Epithelial cell of esophagus (primary cell): Measurements from ENCODE around the gene STRIP2.
"Not testable (repeated sequence)": the region's sequence is repeated elsewhere in the genome, so short reads cannot be mapped to it uniquely, and the experiment has no call there.

ENCODE experiments used
- DNase-seq: peaks from one replicate; pipeline ENCODE4 v3.0.0; 2010; ENCODE audit warnings: low read depth
- H3K4me3 ChIP-seq: 2 replicates; pipeline ENCODE4 v1.5.1; 2011; ENCODE audit warnings: mild to moderate bottlenecking, low read length, control low read depth
- CTCF ChIP-seq: IDR thresholded peaks from 2 replicates; pipeline ENCODE4 v1.5.1; 2011; ENCODE audit warnings: low read depth, mild to moderate bottlenecking, low read length, control low read depth, inconsistent platforms; ENCODE audit not compliant: insufficient read depth; ENCODE audit errors: missing control alignments

The STRIP2 gene

DNA sequence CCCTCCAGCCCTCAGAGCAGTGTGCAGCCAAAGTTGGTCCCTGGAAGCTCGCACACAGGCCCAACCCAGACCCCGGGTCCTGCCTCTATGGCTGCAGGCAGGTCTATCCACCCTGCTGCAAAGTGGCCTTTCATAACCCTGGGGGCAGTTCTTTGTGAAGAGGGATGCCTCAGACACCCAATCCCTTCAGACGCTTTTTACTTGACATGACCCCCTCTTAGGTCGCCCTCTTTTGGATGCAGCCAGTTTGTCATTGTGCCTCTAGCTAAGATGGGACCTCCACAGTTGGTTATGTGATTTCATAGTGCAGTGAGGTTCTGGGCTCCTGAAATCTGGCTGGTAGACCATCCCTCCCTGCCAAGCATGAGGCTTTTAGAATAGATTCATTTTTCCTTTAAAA is 95.4 kb downstream of the STRIP2 start:
- TF ChIP-seq CTCF, result no peak
- no peak overlapping the region for H3K4me3 ChIP-seq
- no peak for DNase-seq

DNA sequence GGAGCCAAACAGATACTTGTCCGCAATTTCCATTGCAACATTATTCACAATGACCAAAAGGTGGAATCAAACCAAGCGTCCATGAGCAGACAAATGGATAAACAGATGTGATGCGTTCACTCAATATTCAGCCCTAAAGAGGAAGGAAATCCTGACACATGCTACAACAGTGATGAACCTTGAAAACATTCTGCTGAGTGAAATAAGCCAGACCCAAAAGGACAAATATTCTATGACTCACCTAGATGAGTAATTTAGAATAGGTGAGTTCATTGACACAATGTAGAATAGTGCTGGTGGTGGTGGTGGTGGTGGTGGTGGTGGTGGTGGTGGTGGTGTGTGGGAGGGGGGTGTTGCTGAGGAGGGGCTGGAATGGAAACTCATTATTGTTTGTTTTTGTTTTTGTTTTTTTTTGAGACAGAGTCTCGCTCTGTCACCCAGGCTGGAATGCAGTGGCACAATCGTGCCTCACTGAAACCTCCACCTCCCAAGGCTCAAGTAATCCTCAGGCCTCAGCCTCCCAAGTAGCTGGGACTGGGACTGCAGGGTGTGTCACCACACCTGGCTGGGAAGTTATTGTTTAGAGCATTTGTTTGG is 96.7 kb downstream of the STRIP2 start:
- no peak overlapping the region for H3K4me3 ChIP-seq
- DNase-seq, result peak; percentile 95
- TF ChIP-seq CTCF, result no peak

GRCh38 chr7:129531721-129532120 is 97.5 kb downstream of the STRIP2 start:
- no peak overlapping the region for H3K4me3 ChIP-seq
- no peak for DNase-seq
- no peak for TF ChIP-seq CTCF

- H3K4me3 ChIP-seq, result no peak overlapping the region
- DNase-seq, result no peak
- no peak for TF ChIP-seq CTCF
Measured at GRCh38 chr7:129532375-129532774, 98.1 kb downstream of the STRIP2 start.

DNA sequence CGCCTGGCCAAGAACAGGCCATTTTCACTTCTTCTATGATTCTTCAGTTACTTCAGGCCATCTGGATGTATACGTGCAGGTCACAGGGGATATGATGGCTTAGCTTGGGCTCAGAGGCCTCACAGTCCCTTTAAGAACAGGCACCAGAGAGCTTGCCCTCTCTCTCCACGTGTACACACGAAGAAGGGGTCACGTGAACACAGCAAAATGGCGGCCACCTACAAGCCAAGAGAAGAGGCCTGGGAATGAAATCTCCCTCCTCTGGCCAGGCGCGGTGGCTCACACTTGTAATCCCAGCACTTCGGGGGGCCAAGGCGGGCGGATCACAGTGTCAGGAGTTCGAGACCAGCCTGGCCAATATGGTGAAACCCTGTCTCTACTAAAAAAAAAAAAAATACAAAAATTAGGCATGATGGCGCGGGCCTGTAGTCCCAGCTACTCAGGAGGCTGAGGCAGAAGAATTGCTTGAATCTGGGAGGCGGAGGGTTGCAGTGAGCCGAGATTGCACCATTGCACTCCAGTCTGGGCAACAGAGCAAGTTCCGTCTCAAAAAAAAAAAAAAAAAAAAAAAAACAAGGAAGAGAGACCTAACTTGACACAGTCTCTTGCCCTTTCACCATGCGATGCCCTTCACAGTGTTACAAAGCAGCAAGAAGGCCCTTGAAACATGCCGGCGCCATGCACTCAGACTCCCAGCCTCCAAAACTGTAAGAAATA is 100.5 kb downstream of the STRIP2 start:
- not testable (repeated sequence) for H3K4me3 ChIP-seq, DNase-seq

DNA sequence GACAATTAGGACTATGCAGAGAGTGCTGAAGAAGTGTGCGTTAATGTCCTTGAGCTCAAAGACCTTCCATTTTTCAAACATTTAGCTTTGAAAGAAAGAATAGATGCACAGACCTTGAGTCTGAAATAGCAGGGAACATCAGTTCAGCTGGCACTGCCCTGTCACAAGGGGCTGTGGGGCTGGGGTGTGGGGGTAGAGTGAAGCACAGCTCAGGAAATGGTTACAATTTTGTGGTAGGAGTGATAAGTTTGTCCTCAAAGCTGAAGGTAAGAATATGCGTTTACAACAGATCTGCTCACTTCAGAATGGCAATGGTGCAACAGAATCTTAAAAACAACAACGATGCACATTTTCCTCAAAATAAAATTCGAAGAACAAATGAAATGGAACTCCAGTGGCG is 101.7 kb downstream of the STRIP2 start:
- H3K4me3 ChIP-seq, result no peak overlapping the region
- TF ChIP-seq CTCF, result no peak
- no peak for DNase-seq

GRCh38 chr7:129536323-129536722 is 102.1 kb downstream of the STRIP2 start:
- no peak for TF ChIP-seq CTCF
- H3K4me3 ChIP-seq, result no peak overlapping the region
- DNase-seq, result no peak
